Retinal pigment epithelial cell (primary cell): ENCODE measurements around the gene GINS2.

Experiments used
- DNase-seq: peaks from one replicate; pipeline ENCODE4 v3.0.0-alpha.2; 2010; ENCODE audit warnings: low read depth
- H3K4me3 ChIP-seq: 2 replicates; pipeline ENCODE4 v1.5.1; 2011; ENCODE audit warnings: mild to moderate bottlenecking, low read length, control low read depth, moderate library complexity
- CTCF ChIP-seq: conservative IDR thresholded peaks from 2 replicates; pipeline ENCODE4 v1.5.1; 2011; ENCODE audit warnings: low read depth, low read length, control low read depth, inconsistent platforms

GINS2 gene

GRCh38 chr16:85646358-85646907 lies 42.3 kb downstream of the GINS2 start:
- DNase-seq = no peak
- no peak for TF ChIP-seq CTCF
- H3K4me3 ChIP-seq = no peak overlapping the region

- no peak for DNase-seq
- no peak for TF ChIP-seq CTCF
- no peak overlapping the region for H3K4me3 ChIP-seq
Measured at GRCh38 chr16:85645021-85645589, 43.6 kb downstream of the GINS2 start.

DNA sequence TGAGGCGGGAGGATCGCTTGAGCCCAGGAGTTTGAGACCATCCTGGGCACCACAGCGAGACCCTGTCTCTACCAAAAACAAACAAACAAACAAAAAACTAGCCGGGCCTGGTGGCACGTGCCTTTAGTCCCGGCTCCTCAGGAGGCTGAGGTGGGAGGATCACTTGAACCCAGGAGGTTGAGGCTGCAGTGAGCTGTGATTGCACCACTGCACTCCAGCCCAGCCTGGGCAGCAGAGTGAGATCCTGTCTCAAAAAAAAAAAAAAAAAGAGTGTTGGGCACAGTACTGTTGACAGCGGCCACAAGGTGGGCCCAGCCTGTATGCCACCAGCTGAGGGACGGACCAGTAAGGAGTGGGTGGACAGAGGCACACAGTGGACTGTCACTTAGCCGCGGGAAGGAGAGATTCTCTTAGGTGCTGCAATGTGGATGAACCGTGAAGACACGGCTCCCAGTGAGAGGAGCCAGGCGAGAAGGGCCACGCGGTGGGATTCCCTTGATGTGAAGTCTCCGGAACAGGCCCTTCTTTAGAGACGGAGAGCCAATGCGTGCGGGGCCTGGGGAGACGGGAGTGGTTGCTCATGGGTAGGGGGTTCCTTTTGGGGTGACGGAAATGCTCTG lies 44.6 kb downstream of the GINS2 start:
- TF ChIP-seq CTCF = no peak
- no peak overlapping the region for H3K4me3 ChIP-seq
- no peak for DNase-seq

DNA sequence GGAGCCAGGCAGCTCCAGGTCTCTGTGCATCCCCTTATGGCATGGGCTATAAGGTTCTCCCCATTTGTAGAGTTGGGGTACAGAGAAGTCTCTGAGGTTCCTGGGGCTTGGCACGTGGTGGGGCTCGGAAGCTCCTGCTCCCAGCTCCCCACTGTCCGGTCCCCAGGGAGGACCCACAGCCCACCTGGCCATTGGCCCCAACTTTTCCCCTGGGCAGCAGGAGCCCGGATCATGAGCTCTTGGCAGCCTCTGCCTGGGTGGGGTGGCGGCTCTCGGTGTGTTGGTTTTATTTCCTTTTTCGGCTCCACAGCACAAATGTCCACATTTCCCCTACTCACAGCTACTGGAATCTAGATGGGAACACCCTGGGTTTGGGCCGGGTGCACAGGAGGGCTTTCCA lies 45.1 kb downstream of the GINS2 start:
- no peak for DNase-seq
- TF ChIP-seq CTCF = no peak
- H3K4me3 ChIP-seq = no peak overlapping the region

DNA sequence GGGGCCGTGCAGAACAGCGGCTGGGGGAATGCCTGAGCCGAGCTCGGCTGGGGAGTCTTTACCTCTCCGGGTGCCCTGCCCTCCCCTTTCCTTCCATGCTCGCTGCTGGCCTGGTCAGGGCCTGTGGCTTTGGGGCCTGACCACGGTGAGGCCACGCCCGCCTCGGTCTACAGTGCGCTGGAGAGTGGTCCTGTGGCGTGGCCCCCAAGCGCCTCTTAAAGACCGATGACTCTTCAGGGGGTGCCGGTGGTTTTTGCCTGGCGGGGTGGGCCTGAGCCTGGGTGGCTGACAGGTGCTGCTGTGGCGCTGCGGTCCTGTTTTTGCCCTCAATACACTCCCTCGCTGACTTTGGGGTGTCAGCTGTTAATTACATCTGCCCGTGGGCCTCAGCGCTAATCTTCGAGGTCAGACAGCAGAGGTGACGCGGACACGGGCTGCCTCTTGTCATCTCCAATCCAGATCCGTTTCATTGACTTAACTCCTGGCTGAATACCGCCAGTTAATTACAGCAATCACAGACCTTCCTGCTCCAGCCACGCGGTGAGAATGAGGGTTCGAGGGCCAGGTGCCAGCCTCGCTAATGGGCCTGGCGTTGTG lies 45.9 kb downstream of the GINS2 start:
- H3K4me3 ChIP-seq = no peak overlapping the region
- TF ChIP-seq CTCF = no peak
- no peak for DNase-seq

GRCh38 chr16:85641776-85642176 lies 47.0 kb downstream of the GINS2 start:
- H3K4me3 ChIP-seq = no peak overlapping the region
- no peak for DNase-seq
- no peak for TF ChIP-seq CTCF

GRCh38 chr16:85641305-85641704 lies 47.4 kb downstream of the GINS2 start:
- no peak for TF ChIP-seq CTCF
- DNase-seq = no peak
- no peak overlapping the region for H3K4me3 ChIP-seq
